Activated T-cell treated with anti-CD3 and anti-CD28 coated beads, Interleukin-2, amount 50 U/mL, for 48 hours (primary cell): ENCODE data around the gene SPDYE18.
A peak's percentile ranks its signal among the peaks of the same experiment; 100 is the strongest.
"Not testable (repeated sequence)": the region's sequence is repeated elsewhere in the genome, so short reads cannot be mapped to it uniquely, and the experiment has no call there.

Experiments used
- DNase-seq, 2 experiments: peaks; one replicate each; pipeline ENCODE4 v3.0.0-alpha.2; 2020

The SPDYE18 gene

DNA sequence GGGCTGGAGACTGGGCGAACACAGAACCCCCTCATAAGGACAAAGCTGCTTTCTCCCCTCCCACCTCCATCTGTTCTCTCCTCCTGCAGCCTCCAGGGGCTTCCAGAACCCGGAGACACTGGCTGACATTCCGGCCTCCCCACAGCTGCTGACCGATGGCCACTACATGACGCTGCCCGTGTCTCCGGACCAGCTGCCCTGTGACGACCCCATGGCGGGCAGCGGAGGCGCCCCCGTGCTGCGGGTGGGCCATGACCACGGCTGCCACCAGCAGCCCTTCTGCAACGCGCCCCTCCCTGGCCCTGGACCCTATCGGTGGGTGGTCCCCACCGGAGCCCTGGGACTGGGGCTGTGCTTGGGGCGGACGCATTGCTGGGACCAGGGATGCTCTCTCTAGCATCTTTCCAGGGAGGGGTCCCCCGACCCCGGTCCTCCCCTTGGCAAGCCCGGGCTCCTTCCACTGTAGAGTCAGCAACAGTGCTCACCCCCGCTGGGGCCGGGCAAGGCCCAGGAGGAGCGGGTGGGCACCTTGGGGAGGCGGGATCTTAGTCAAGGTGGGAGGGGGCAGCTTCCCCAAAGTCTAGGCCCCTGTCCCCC lies 56.8 kb downstream of the SPDYE18 start:
- not testable (repeated sequence) for DNase-seq

DNA sequence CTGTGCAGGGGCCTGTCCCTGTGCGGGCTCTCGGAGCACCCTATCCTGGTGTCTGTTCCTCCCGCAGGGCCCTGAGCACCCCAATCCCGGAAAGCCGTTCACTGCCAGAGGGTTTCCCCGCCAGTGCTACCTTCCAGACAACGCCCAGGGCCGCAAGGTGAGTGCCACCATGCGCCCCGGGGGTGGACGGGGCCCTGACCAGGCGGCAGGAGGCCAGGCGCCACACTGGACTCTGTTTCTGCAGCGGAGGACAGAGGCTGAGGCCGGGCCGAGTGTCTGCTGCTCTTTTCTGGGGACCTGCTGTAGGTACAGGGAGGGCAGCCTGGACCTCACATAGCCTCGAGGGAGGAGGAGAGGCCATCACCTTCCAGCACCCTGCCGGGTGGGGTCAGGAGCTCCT lies 58.2 kb downstream of the SPDYE18 start:
- not testable (repeated sequence) for DNase-seq

DNA sequence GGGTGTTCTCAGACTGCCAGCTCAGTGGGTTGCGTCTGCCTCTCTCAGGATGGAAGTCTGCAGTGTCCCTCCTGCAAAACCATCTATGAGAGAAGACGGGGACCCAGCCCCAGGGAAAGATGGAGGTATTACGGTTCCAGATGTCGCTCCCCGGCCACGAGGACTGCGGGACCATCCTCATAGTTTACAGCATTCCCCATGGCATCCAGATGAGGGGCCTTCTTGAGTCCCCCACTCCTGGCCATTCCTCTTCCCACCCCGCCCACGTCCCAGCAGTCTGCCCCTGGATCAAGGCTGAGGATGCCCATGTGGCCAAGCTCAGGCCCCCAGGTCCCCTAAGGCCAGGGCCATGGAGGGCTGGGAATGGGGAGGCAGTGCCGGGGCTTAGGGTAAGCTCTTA lies 59.1 kb downstream of the SPDYE18 start:
- DNase-seq, result not testable (repeated sequence)

DNA sequence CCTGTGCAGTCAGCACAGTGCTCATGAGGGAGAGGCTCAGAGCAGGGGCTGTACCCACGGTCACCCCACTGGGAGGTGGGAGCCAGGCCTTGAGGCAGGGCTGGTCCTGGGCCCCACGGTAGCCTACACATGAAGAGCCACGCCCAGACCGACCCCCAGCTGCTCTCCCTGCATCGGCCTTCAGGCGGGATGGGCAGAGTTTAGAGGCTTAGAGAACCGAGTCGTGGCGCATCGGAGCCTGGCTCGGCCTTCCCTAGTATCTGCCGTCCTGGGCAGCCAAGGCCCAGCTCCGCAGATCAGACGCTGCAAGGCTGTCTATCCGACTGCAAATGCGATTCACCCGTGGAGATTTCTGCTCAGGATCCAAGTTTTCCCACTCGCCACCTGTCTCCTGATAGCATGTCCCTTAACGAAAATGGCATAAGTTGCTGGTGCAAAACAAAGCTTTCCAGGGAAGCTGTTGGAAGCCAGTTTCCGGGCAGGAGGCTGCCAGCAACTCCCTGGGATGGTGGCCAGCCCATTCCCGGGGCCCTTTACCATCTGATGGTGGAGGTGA lies 59.6 kb downstream of the SPDYE18 start:
- DNase-seq, result peak in 1 of 2 experiments; percentile 9

DNA sequence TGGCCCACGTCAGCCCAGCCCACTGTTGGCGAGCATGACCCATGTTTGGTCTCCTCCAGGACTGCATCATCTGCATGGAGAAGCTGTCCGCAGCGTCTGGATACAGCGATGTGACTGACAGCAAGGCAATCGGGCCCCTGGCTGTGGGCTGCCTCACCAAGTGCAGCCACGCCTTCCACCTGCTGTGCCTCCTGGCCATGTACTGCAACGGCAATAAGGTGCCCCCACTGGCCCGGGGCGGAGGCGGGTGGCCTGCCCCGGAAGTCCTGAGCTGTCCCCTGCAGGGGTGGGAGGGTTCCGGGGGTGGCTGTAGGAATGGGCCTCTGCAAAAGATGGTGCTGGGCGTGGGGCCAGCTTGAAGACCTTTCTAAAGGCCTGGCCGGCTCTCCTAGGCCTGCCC lies 60.3 kb downstream of the SPDYE18 start:
- DNase-seq, result peak in 1 of 2 experiments; percentile 12
